Stimulated activated memory B cell treated with anti-CD40 and anti-IgM and Interleukin-4, amounts not matched to agents 10 μg/mL and 1 μg/mL and 100 μg/mL, for 72 hours (primary cell): Measurements from ENCODE around the gene F11R.
"Not testable (repeated sequence)": the region's sequence is repeated elsewhere in the genome, so short reads cannot be mapped to it uniquely, and the experiment has no call there.

Experiments
- ATAC-seq: fragments of 150-1000 bp; cut with Tn5 transposase; 2 replicates; pipeline ENCODE4 v1.10.0; 2021
- H3K27ac Mint-ChIP-seq: one replicate; pipeline ENCODE4 v1.8.0; 2022; ENCODE audit warnings: mild to moderate bottlenecking, mixed read lengths
- H3K27me3 Mint-ChIP-seq: one replicate; pipeline ENCODE4 v1.8.0; 2022; ENCODE audit warnings: mixed read lengths
- H3K36me3 Mint-ChIP-seq: one replicate; pipeline ENCODE4 v1.8.0; 2022; ENCODE audit warnings: mixed read lengths
- H3K4me1 Mint-ChIP-seq: one replicate; pipeline ENCODE4 v1.8.0; 2022; ENCODE audit warnings: mixed read lengths
- H3K4me3 Mint-ChIP-seq: one replicate; pipeline ENCODE4 v1.8.0; 2022; ENCODE audit warnings: mild to moderate bottlenecking, moderate library complexity, mixed read lengths
- H3K9me3 Mint-ChIP-seq: one replicate; pipeline ENCODE4 v1.8.0; 2022; ENCODE audit warnings: mixed read lengths

F11R gene

GRCh38 chr1:161008869-161009510, 12.0 kb downstream of the F11R start:
- H3K4me1 Mint-ChIP-seq: peaks cover 16% of the 10 kb centered on the region
- no peaks in the 10 kb centered on the region for H3K36me3 Mint-ChIP-seq
- no peaks in the 10 kb centered on the region for H3K27me3 Mint-ChIP-seq
- no peak overlapping the region for H3K27ac Mint-ChIP-seq
- no peak for ATAC-seq
- no peak overlapping the region for H3K4me3 Mint-ChIP-seq
- H3K9me3 Mint-ChIP-seq: no peaks in the 10 kb centered on the region

GRCh38 chr1:161007369-161007768, 13.6 kb downstream of the F11R start:
- H3K4me3 Mint-ChIP-seq: no peak overlapping the region

GRCh38 chr1:161006563-161006962, 14.4 kb downstream of the F11R start:
- peaks cover 3% of the 10 kb centered on the region for H3K4me1 Mint-ChIP-seq
- H3K4me3 Mint-ChIP-seq: no peak overlapping the region
- no peaks in the 10 kb centered on the region for H3K9me3 Mint-ChIP-seq
- ATAC-seq: no peak
- H3K27me3 Mint-ChIP-seq: no peaks in the 10 kb centered on the region
- no peaks in the 10 kb centered on the region for H3K36me3 Mint-ChIP-seq
- H3K27ac Mint-ChIP-seq: no peak overlapping the region

More at GRCh38 chr1:161007369-161007768, 13.6 kb downstream of the F11R start:
- Mint-ChIP-seq H3K27ac (no peak overlapping the region), H3K36me3 (no peaks in the 10 kb centered on the region), H3K9me3 (no peaks in the 10 kb centered on the region), H3K27me3 (no peaks in the 10 kb centered on the region), H3K4me1 (peaks cover 5% of the 10 kb centered on the region)
- ATAC-seq: no peak

GRCh38 chr1:161001525-161001924, 19.4 kb downstream of the F11R start:
- Mint-ChIP-seq H3K9me3 (no peaks in the 10 kb centered on the region), H3K27me3 (no peaks in the 10 kb centered on the region), H3K36me3 (peaks cover 16% of the 10 kb centered on the region), H3K4me1 (peaks cover 17% of the 10 kb centered on the region), H3K27ac (peak overlapping the region; percentile 46), H3K4me3 (no peak overlapping the region)
- ATAC-seq: no peak

GRCh38 chr1:161000736-161001480, 20.0 kb downstream of the F11R start:
- Mint-ChIP-seq H3K9me3 (no peaks in the 10 kb centered on the region), H3K36me3 (peaks cover 16% of the 10 kb centered on the region), H3K27me3 (no peaks in the 10 kb centered on the region), H3K27ac (peak overlapping the region; percentile 46), H3K4me1 (peaks cover 17% of the 10 kb centered on the region), H3K4me3 (no peak overlapping the region)
- no peak for ATAC-seq

- peaks cover 17% of the 10 kb centered on the region for H3K4me1 Mint-ChIP-seq
- H3K4me3 Mint-ChIP-seq: no peak overlapping the region
- H3K9me3 Mint-ChIP-seq: no peaks in the 10 kb centered on the region
- no peak overlapping the region for H3K27ac Mint-ChIP-seq
- H3K36me3 Mint-ChIP-seq: peaks cover 16% of the 10 kb centered on the region
- ATAC-seq: peak; percentile 67
- H3K27me3 Mint-ChIP-seq: no peaks in the 10 kb centered on the region
Measured at GRCh38 chr1:160999376-160999775, 21.6 kb downstream of the F11R start.

- Mint-ChIP-seq H3K4me1 (peaks cover 17% of the 10 kb centered on the region), H3K27ac (peak overlapping the region; percentile 57), H3K4me3 (no peak overlapping the region), H3K36me3 (peaks cover 16% of the 10 kb centered on the region), H3K27me3 (no peaks in the 10 kb centered on the region), H3K9me3 (no peaks in the 10 kb centered on the region)
- ATAC-seq: peak; percentile 77
Measured at GRCh38 chr1:160997323-160998038, 23.5 kb downstream of the F11R start.

GRCh38 chr1:160996178-160996577, 24.8 kb downstream of the F11R start:
- Mint-ChIP-seq H3K9me3 (no peaks in the 10 kb centered on the region), H3K4me3 (no peak overlapping the region), H3K27ac (no peak overlapping the region), H3K4me1 (peaks cover 10% of the 10 kb centered on the region), H3K36me3 (peaks cover 16% of the 10 kb centered on the region), H3K27me3 (no peaks in the 10 kb centered on the region)
- peak; percentile 57 for ATAC-seq

- H3K9me3 Mint-ChIP-seq: no peaks in the 10 kb centered on the region
- no peak overlapping the region for H3K27ac Mint-ChIP-seq
- no peaks in the 10 kb centered on the region for H3K27me3 Mint-ChIP-seq
- no peak for ATAC-seq
- peaks cover 18% of the 10 kb centered on the region for H3K4me1 Mint-ChIP-seq
- H3K36me3 Mint-ChIP-seq: no peaks in the 10 kb centered on the region
- H3K4me3 Mint-ChIP-seq: no peak overlapping the region
Measured at GRCh38 chr1:160993544-160994193, 27.3 kb downstream of the F11R start.

- not testable (repeated sequence) for H3K27me3 Mint-ChIP-seq, H3K4me3 Mint-ChIP-seq, H3K36me3 Mint-ChIP-seq, H3K27ac Mint-ChIP-seq, H3K9me3 Mint-ChIP-seq, ATAC-seq
- H3K4me1 Mint-ChIP-seq: peaks cover 11% of the 10 kb centered on the region
Measured at GRCh38 chr1:160992036-160992435, 28.9 kb downstream of the F11R start.

- no peak overlapping the region for H3K27ac Mint-ChIP-seq
- H3K4me1 Mint-ChIP-seq: peaks cover 7% of the 10 kb centered on the region
- H3K36me3 Mint-ChIP-seq: no peaks in the 10 kb centered on the region
- H3K9me3 Mint-ChIP-seq: no peaks in the 10 kb centered on the region
- H3K27me3 Mint-ChIP-seq: peaks cover 3% of the 10 kb centered on the region
- ATAC-seq: no peak
- no peak overlapping the region for H3K4me3 Mint-ChIP-seq
Measured at GRCh38 chr1:160987359-160988050, 33.4 kb downstream of the F11R start.

GRCh38 chr1:160985723-160986122, 35.2 kb downstream of the F11R start:
- Mint-ChIP-seq H3K36me3 (no peaks in the 10 kb centered on the region), H3K9me3 (no peaks in the 10 kb centered on the region), H3K4me1 (peaks cover 21% of the 10 kb centered on the region), H3K27ac (no peak overlapping the region), H3K4me3 (no peak overlapping the region), H3K27me3 (peaks cover 21% of the 10 kb centered on the region)
- ATAC-seq: no peak

GRCh38 chr1:160981584-160982411, 39.2 kb downstream of the F11R start:
- no peak overlapping the region for H3K27ac Mint-ChIP-seq
- H3K4me1 Mint-ChIP-seq: peaks cover 13% of the 10 kb centered on the region
- no peaks in the 10 kb centered on the region for H3K36me3 Mint-ChIP-seq
- peak overlapping the region; percentile 65 for H3K4me3 Mint-ChIP-seq
- peak; percentile 54 for ATAC-seq
- no peaks in the 10 kb centered on the region for H3K9me3 Mint-ChIP-seq
- peaks cover 23% of the 10 kb centered on the region for H3K27me3 Mint-ChIP-seq

GRCh38 chr1:160979286-160979685, 41.7 kb downstream of the F11R start:
- H3K27ac Mint-ChIP-seq: no peak overlapping the region
- peaks cover 13% of the 10 kb centered on the region for H3K4me1 Mint-ChIP-seq
- no peak overlapping the region for H3K4me3 Mint-ChIP-seq
- H3K36me3 Mint-ChIP-seq: no peaks in the 10 kb centered on the region
- peaks cover 23% of the 10 kb centered on the region for H3K27me3 Mint-ChIP-seq
- no peak for ATAC-seq
- H3K9me3 Mint-ChIP-seq: no peaks in the 10 kb centered on the region
